PFSK-1 (cell line): Measurements from ENCODE around the gene STAM2.

ENCODE experiments used
- FOXP2 ChIP-seq: optimal IDR thresholded peaks from 2 replicates; pipeline ENCODE3; 2011; ENCODE audit warnings: borderline replicate concordance, control low read depth, inconsistent platforms; ENCODE audit not compliant: insufficient read depth; ENCODE audit errors: extremely low read length, extremely low read depth
- POLR2AphosphoS5 ChIP-seq: IDR thresholded peaks from 2 replicates; pipeline ENCODE4 v1.6.1; 2012; ENCODE audit warnings: low read depth, mild to moderate bottlenecking, control low read depth, low read length, moderate library complexity
- REST ChIP-seq, 2 experiments: IDR thresholded peaks; 2 replicates each; pipeline versions ENCODE4 v1.6.1 to v1.8.0; 2011 to 2012; ENCODE audit warnings: low read depth in 2 of 2, low read length in 2 of 2, control low read depth in 1 of 2, inconsistent platforms in 1 of 2, mild to moderate bottlenecking in 1 of 2, moderate library complexity in 1 of 2; ENCODE audit not compliant: insufficient read depth in 1 of 2
- SIN3A ChIP-seq: IDR thresholded peaks from 2 replicates; pipeline ENCODE4 v1.6.1; 2012; ENCODE audit warnings: mild to moderate bottlenecking, low read length, moderate library complexity, borderline replicate concordance; ENCODE audit not compliant: insufficient read depth
- TAF1 ChIP-seq: IDR thresholded peaks from 2 replicates; pipeline ENCODE4 v1.6.1; 2012; ENCODE audit warnings: low read length, control low read depth, borderline replicate concordance; ENCODE audit not compliant: insufficient read depth

STAM2 gene

GRCh38 chr2:152219077-152219828 is 43.7 kb upstream of the STAM2 start:
- TF ChIP-seq REST (IDR thresholded peaks at IDR 0.05; ENCODE audit: insufficient read depth in 1 of 2, low read depth in 2 of 2, low read length in 2 of 2) (no peak), SIN3A (no peak), FOXP2 (no peak), POLR2AphosphoS5 (no peak)

DNA sequence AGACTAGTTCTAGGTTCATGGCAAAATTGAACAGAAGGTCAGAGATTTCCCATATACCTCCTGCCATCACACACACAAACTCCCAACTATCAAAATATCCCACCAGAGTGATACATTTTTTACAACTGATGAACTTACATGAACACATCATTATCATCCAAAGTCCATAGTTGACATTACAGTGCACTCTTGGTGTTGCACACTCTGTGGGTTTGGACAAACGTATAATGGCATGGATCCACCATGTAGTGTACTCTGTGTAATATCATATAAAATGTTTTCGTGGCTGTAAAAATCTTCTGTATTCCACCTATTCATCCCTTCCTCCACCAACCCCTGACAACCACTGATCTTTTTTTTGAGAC is 25.9 kb upstream of the STAM2 start:
- TF ChIP-seq POLR2AphosphoS5 (no peak), REST (IDR thresholded peaks at IDR 0.05; ENCODE audit: insufficient read depth in 1 of 2, low read depth in 2 of 2, low read length in 2 of 2) (no peak), SIN3A (no peak), TAF1 (no peak), FOXP2 (no peak)

GRCh38 chr2:152200565-152201465 is 25.3 kb upstream of the STAM2 start:
- peak; percentile 43; the same call in 1 of the 2 replicates for TF ChIP-seq SIN3A
- no peak for TF ChIP-seq TAF1
- no peak for TF ChIP-seq REST (IDR thresholded peaks at IDR 0.05; ENCODE audit: insufficient read depth in 1 of 2, low read depth in 2 of 2, low read length in 2 of 2)
- TF ChIP-seq FOXP2, result peak; percentile 71
- peak; percentile 66 for TF ChIP-seq POLR2AphosphoS5

GRCh38 chr2:152200101-152200500 is 24.5 kb upstream of the STAM2 start:
- TF ChIP-seq FOXP2 (no peak), REST (IDR thresholded peaks at IDR 0.05; ENCODE audit: insufficient read depth in 1 of 2, low read depth in 2 of 2, low read length in 2 of 2) (no peak), SIN3A (no peak), POLR2AphosphoS5 (no peak), TAF1 (no peak)
